ENCODE data around the gene MED12L.

MED12L gene

DNA sequence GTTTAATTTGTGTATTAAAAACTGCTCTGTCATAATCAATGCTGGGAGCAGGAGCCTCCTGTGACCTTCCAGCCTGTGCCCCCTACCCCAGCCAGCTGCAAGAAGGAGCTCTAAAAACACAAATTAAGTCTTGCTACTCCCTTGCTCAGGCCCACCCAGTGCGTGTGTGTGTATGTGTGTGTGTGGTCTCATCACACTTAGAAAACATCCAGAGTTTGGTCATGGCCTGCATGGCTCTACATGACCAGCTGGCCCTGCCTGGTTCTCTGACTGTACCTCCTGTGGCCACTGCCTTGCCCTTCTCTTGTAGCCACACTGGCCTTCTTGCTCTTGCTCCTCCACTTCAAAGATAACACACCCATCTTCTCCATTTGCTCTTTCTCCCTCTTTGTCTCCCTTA, 179.1 kb downstream of the MED12L start:
- Histone ChIP-seq H3K36me3 (ENCODE audit: insufficient read depth) (no peaks in the 10 kb centered on the region), H3K79me2 (ENCODE audit: insufficient read depth, low read depth) (no peaks in the 10 kb centered on the region), H3K9ac (no peak overlapping the region), H3K27me3 (ENCODE audit: insufficient read depth, low read depth) (no peaks in the 10 kb centered on the region), H3K27ac (no peak overlapping the region), H3K4me2 (no peak overlapping the region), H4K20me1 (ENCODE audit: insufficient read depth) (no peaks in the 10 kb centered on the region), H2AFZ (ENCODE audit: low read depth) (no peak overlapping the region), H3K4me1 (ENCODE audit: low read depth, poor library complexity, severe bottlenecking) (no peaks in the 10 kb centered on the region), H3K4me3 (IDR thresholded peaks at IDR 0.05; ENCODE audit: insufficient read depth, low read depth, low read length) (no peak overlapping the region)
- no peak for TF ChIP-seq CTCF (conservative IDR thresholded peaks at IDR 0.05; ENCODE audit: low read depth, low read length)

DNA sequence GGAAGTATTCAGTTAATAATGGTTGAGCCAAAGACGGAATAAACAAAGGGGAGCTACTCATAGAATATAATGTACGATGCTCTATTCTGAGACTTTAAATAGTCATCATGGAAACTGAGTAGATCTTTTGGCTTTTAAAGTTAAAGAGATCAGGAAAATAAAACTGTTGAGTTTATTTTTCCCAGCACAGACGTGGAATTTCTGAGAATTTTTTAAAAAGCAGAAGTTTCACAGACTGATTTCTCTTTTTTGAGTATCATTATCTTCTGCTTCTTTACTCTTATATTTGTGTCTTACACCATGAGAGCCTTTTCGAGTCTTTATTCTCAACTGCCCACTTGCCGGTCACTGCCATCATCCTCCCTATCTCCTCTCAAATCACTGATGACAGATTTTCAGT, 179.7 kb downstream of the MED12L start:
- H3K27ac ChIP-seq, result no peak overlapping the region
- no peaks in the 10 kb centered on the region for H3K4me1 ChIP-seq (ENCODE audit: low read depth, poor library complexity, severe bottlenecking)
- no peaks in the 10 kb centered on the region for H3K79me2 ChIP-seq (ENCODE audit: insufficient read depth, low read depth)
- H3K4me2 ChIP-seq, result no peak overlapping the region
- TF ChIP-seq CTCF (conservative IDR thresholded peaks at IDR 0.05; ENCODE audit: low read depth, low read length), result no peak
- H4K20me1 ChIP-seq (ENCODE audit: insufficient read depth), result no peaks in the 10 kb centered on the region
- no peaks in the 10 kb centered on the region for H3K27me3 ChIP-seq (ENCODE audit: insufficient read depth, low read depth)
- H3K4me3 ChIP-seq (IDR thresholded peaks at IDR 0.05; ENCODE audit: insufficient read depth, low read depth, low read length), result no peak overlapping the region
- no peak overlapping the region for H2AFZ ChIP-seq (ENCODE audit: low read depth)
- no peaks in the 10 kb centered on the region for H3K36me3 ChIP-seq (ENCODE audit: insufficient read depth)
- no peak overlapping the region for H3K9ac ChIP-seq

DNA sequence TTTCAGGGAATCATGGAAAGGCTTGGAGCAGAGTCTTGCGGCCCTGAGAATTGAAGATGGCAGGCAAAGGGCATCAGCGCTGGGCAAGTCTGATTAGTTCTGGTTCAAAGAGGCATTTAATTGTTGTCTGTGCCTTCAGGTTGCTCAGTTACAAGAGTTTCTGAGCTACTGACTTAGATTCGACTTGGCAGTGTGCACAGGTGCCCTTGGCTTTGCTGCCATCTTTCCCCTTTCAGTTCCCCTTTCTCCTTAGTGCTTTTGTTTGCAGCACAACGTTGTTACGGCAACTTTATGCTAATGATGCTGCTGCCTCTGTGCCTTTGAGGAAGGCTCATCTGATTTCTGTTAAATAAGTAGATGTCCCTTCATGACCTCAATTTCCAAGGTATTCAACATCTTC, 180.4 kb downstream of the MED12L start:
- Histone ChIP-seq H2AFZ (ENCODE audit: low read depth) (no peak overlapping the region), H3K79me2 (ENCODE audit: insufficient read depth, low read depth) (no peaks in the 10 kb centered on the region), H3K27me3 (ENCODE audit: insufficient read depth, low read depth) (no peaks in the 10 kb centered on the region), H3K36me3 (ENCODE audit: insufficient read depth) (no peaks in the 10 kb centered on the region), H3K9ac (no peak overlapping the region), H3K4me2 (no peak overlapping the region), H3K27ac (no peak overlapping the region), H3K4me3 (IDR thresholded peaks at IDR 0.05; ENCODE audit: insufficient read depth, low read depth, low read length) (no peak overlapping the region), H4K20me1 (ENCODE audit: insufficient read depth) (no peaks in the 10 kb centered on the region), H3K4me1 (ENCODE audit: low read depth, poor library complexity, severe bottlenecking) (no peaks in the 10 kb centered on the region)
- TF ChIP-seq CTCF (conservative IDR thresholded peaks at IDR 0.05; ENCODE audit: low read depth, low read length), result no peak

- Histone ChIP-seq H3K4me2 (no peak overlapping the region), H3K27ac (no peak overlapping the region), H3K36me3 (ENCODE audit: insufficient read depth) (no peaks in the 10 kb centered on the region), H3K4me3 (IDR thresholded peaks at IDR 0.05; ENCODE audit: insufficient read depth, low read depth, low read length) (no peak overlapping the region), H3K4me1 (ENCODE audit: low read depth, poor library complexity, severe bottlenecking) (no peaks in the 10 kb centered on the region), H3K79me2 (ENCODE audit: insufficient read depth, low read depth) (no peaks in the 10 kb centered on the region), H4K20me1 (ENCODE audit: insufficient read depth) (no peaks in the 10 kb centered on the region), H3K27me3 (ENCODE audit: insufficient read depth, low read depth) (no peaks in the 10 kb centered on the region), H3K9ac (no peak overlapping the region), H2AFZ (ENCODE audit: low read depth) (no peak overlapping the region)
- TF ChIP-seq CTCF (conservative IDR thresholded peaks at IDR 0.05; ENCODE audit: low read depth, low read length), result no peak
Measured at GRCh38 chr3:151267066-151267465, 181.6 kb downstream of the MED12L start.
